ENCODE data around the gene COPE.
"Not testable (repeated sequence)": the region's sequence is repeated elsewhere in the genome, so short reads cannot be mapped to it uniquely, and the experiment has no call there.

The COPE gene

DNA sequence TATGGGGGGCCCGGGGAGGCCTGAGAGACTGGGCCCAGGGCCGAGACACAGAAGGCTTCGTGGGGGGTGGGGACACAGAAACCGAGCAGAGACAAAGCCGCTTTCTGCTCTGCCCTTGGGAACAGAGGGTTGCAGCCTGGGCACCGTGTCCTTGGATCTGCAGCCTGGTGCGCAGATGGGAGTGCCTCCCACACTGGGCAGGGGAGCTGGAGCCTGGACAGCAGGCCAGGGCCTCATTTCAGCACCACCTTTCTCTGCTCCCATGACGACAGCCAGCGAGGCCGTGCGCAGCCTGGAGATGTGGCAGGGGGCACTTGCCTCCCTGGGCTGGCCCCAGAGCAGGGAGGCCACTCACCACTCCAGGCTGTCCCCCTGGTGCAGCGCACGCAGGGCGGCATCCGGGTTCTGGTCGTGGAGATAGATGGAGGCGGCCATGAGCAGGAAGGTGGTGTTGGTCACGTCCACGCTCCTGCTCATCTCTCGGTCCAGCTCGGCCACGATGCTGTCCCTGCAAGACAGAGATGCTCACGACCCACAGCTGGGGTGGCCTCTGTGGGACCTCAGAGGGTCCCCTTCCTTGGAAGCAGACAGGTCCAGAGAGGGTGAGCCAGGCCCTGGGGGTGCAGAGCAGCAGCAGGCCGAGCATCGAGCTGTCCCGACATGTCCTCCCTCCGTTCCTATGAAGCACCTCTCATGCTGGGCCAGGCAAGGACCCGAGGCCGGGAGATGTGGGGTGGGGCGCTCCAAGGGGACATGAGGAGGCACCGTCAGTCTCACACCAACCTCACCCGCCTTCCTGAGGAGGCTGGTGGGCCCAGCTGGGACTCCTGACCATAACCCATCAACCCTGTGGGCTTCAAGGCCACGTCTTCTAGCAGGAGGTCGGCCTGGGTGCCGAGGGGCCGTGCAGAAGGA, 12.3 kb downstream of the COPE start:
- no peak for DNase-seq

GRCh38 chr19:18905513-18906236, 13.5 kb downstream of the COPE start:
- no peak for DNase-seq

- no peak for DNase-seq
Observed at GRCh38 chr19:18905058-18905456, 14.1 kb downstream of the COPE start.

DNA sequence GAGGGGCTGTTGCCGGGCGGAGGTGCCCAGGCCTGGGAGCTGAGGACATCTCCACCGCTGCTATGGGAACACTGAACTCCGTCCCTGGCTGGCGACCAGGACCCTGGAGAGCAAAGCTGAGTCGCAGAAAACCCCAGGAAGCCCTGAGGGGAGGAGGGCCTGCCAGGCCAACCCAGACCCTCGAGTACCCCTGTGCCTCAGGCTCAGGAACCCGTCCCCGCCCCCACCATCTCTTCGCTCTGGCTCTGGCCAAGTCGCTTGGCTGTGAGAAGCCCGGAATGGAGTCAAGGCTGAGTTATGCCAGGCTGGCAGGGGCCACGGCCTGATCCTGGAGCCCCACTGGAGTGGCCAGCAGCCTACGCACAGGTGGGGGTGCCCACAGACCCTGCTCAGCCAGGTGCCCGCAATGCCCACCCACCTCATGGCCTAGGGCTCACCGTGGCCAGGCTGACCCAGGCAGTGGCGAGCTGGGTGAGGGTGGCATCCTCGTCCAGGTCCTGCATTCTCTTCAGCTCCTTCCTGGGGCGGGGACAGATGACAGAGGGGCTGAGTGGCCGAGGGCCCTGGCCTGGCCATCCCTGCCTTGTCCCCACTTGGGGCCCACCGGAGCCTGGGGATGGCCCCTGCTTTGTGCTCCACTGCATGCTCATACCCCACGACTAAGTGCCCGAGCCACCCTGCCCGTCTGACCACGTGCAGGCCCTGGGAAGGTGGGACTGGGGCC, 14.7 kb downstream of the COPE start:
- no peak for DNase-seq

GRCh38 chr19:18903156-18904037, 15.8 kb downstream of the COPE start:
- DNase-seq = no peak

GRCh38 chr19:18902519-18902918, 16.7 kb downstream of the COPE start:
- DNase-seq = not testable (repeated sequence)

DNA sequence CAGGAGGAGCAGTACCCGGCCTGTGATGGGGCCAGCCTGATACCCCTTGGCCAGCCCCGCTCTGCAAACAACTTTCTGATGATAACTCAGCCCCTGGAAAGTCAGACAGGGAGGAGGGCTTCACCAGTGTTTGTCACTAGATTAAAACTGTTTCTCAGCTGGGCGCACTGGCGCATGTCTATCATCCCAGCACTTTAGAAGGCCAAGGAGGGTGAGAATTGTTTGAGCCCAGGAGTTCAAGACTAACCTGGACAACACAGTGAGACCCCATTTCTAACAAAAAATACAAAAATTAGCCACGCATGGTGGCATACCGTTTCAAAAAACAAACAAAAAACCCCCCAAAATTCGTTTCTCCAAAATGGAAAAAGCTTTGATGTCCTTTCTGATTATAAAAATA, 17.7 kb downstream of the COPE start:
- no peak for DNase-seq

DNA sequence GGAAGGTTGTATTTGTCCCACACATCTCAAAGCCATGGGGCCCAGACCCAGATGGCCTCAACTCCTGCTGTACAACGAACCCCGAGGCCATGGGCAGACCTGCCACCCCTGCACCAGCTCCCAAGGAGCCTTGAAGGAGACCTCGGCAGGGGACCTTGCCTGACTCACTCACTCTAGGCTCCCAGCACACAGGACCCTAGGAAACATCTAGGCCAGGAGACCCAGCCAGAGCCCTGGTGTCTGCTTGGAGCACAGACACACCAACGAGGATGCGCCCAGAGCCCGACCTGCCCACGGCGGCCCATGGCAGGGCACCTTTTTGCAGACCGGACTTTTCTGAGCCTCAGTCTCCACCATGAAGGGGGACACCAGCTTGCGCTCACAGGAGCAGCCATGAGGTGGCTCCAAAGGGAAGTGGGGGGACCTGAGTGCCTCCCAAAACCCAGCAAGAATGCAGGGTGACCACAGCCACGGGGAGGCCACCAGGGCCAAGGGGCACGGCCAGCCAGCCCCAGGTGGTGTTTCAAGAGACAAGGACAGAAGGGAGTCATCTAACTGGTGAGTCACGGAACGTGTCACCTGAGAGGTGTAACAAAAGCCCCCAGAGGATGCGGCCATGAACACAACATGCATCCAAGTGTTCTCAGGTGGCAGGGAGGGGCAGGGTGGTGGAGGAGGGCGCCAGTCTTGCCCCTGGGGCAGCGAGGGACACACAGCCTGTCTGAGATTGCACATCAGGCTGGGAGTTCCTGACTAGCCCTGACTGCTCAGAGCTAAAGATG, 18.3 kb downstream of the COPE start:
- DNase-seq = no peak

- DNase-seq = no peak
Observed at GRCh38 chr19:18899624-18900560, 19.3 kb downstream of the COPE start.

DNA sequence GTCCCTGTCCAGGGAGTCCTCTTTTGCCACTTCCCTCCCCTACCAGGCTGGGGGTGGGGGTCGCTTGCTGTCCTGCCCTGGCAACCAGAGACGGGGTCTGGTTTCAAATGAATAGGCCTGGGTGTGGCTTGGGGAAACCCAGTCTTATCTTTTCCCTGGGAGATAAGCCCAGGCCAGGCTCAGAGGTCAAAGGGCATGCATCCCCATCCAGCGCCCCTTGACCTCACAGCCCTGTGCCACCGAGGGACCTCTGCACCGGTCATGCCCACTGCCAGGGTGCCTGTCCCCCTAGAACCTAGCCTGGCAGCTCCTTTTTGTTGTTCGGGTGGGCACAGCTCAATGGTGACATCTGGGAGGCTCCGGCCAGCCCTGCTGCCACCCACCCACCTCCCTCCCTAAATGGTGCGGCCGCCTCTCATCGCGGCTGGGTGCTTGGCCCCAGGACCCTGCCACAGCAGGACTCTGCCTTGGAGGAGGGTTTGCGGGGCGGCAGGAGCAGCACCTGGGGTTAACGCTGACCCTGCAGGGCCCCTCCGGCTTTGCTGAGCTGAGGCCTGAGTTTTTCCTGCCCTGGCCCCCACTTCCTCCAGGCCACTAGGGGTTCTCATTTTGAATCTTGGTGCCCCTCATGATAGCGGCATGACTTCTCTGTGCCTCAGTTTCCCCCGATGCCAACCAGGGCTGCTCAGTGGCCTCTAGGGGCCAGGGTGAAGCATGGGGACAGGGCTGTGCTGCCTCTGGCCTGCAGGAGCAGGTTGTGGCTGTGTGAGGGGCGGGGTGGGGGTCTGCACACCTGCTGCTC, 20.4 kb downstream of the COPE start:
- DNase-seq = no peak

DNA sequence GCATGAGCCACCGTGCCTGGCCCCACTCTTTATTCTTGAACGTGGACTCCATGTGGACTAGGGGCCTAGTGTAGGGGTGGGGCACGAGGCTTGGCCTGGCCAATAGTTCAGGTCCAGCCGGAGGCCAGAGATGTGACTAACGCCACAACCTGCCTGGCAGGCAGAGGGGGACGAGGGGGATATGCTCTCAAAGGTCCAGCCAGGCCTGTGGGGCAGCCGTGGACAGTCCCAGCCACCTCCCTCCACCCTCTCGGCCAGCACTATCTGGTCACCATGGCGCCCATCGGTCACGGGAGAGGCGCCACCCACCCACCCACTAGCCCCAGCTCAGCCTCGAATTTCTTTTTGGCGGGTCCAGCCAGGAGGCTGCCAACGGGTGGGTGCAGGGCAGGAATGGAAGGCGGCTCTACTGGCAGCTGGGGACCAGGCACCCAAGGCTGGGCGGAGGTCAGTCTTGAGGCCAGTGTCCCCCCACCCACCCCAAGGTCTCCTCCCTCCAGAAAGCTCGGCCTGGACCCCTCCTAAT, 21.0 kb downstream of the COPE start:
- no peak for DNase-seq

GRCh38 chr19:18897094-18898029, 21.8 kb downstream of the COPE start:
- DNase-seq = no peak

- DNase-seq = no peak
Observed at GRCh38 chr19:18896421-18896841, 22.8 kb downstream of the COPE start.

DNA sequence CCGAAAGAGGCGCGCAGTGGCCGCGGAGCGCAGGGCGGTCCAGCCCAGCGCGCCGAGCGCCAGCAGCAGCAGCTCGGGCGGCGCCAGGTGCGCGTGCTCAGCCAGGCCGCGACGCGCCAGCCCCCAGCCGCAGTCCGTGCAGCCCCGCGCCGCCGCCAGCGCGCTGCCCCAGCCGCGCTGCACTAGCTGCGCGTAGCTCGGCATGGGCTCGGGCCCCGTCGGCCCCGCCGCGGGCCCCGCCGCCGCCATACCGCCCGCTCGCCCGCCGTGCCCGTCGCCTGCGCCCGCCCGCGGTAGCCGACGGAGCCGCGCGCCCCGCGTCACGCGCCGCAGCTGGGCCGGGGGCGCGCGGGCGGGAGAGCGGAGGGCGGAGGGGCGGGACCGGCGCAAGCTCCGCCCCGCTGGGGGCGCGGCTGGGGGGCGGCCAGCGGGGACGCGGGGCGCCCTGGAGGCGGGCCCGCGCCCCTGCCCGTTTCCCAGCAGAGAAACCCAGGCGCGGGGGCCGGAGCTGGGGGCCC, 23.3 kb downstream of the COPE start, which contains the start of gene CERS1:
TSS of gene CERS1 (minus strand) at position 335 of the 518 bp plus-strand sequence. CDS start at position 249, 86 bp downstream.
- peak; percentile 9 to 30 for DNase-seq

DNA sequence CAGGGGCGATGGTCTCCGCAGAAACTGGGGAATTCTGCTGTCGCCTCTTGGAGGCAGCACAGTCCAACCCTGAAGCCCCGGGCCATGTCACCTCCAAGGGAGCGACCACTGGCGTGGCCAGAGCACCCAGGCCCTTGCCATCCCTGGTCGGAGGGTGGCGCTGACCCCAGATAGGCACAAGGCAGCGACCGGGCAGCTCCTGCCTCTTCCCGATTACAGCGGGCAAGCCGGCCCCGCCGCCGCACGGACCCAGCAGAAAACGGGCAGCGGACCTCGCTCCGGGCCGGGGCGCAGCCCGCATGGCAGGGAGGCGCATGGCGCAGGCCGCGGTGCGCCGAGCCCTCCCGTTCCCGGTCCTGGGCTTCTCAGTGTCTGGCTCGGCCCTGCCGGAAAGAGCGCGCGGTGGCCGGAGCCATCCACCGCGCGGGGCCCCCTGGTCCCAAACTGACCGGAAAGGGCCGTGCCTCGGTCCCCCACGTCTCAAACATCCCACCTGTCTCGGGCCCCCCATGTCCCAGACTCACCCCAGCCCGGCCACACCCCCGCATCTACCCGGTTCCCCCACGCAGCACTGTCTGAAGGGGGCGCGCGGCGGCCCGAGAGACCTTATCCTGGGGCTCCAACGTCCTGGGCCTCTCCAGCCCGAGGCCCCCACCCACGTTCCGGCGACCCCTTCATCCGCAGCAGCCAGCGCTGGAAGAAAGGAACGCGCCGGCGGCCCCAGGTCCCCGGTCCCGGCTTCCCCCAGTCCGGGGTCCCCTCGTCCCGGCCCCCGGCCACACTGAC, 24.0 kb downstream of the COPE start:
- DNase-seq = peak in 1 of 2 experiments; percentile 27

- DNase-seq = no peak
Observed at GRCh38 chr19:18894254-18895037, 24.7 kb downstream of the COPE start.
